ENCODE data around the gene CHMP2A. TPM values are rescaled to one million over a fixed set of nuclear protein-coding genes. Genes with fewer than 3 reads are reported as not detected.
A peak's percentile ranks its signal among the peaks of the same experiment; 100 is the strongest.

CHMP2A gene
- total and polyA plus RNA-seq, 2 donors (not counting 1 experiment from before 2014, with no cell fraction given): 62.5 to 97.5 TPM

DNA sequence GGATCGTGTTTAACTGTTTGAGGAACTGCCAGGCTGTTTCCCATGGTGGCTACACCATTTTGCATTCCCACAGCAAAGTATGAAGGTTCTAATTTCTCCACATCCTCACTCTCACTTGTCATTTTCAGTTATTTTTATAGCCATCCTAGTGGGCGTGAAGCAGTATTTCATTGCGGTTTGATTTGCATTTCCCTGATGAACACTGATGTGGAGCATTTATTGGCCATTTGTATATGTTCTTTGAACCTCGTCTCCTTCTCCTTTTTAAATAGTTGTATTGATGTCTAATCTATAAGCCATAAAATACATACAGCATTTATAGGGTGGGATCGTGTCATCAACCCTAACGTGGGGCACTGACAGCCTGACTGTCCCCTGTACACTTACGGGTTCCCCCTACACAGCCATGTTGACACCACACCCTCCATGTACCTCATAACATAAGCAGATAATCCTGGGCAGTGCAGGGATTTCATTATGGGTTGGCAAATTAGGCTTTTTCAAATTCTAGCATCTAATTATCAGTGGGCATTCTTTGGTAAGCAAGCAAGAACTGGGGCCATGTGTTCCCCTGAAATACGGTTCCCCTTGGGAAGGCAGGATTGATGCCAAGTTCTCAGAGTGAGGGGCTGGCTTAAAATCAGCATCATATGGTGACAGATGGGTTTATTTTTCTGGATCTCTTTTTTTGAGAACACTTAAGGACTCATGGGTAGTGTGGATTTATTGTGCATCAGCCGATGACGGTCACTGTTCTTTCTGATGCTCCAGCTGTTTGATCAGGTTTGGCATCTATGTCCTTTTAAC, 23.7 kb downstream of the CHMP2A start:
- intact Hi-C loops (cut with micrococcal nuclease): no loop called here
- Histone ChIP-seq H3K36me3 (replicated peaks in 1 of 2; ENCODE audit: control extremely low read depth in 1 of 2, control insufficient read depth in 1 of 2, extremely low read depth in 1 of 2, insufficient read depth in 2 of 2, low read length in 1 of 2) (no peaks in the 10 kb centered on the region), H3K9me3 (ENCODE audit: control extremely low read depth in 1 of 3, control insufficient read depth in 2 of 3, insufficient read depth in 1 of 3, low read length in 2 of 3) (no peaks in the 10 kb centered on the region), H3K9ac (ENCODE audit: low read length) (no peak overlapping the region), H3K27ac (ENCODE audit: low read length in 2 of 2) (peak overlapping the region in 1 of 2 donors; percentile 10), H3K4me2 (replicated peaks; ENCODE audit: low read depth, low read length, poor library complexity, severe bottlenecking) (peak overlapping the region; percentile 52), H3K27me3 (replicated peaks in 1 of 4; ENCODE audit: control extremely low read depth in 1 of 4, control insufficient read depth in 3 of 4, insufficient read depth in 4 of 4, low read length in 3 of 4) (no peaks in the 10 kb centered on the region), H4K20me1 (ENCODE audit: control insufficient read depth, insufficient read depth, low read length, poor library complexity, severe bottlenecking) (no peaks in the 10 kb centered on the region), H3K4me3 (ENCODE audit: control extremely low read depth in 1 of 5, extremely low read depth in 1 of 5, insufficient read depth in 1 of 5, low read depth in 2 of 5, low read length in 4 of 5) (no peak overlapping the region), H3K79me2 (ENCODE audit: control insufficient read depth, insufficient read depth, low read length) (no peaks in the 10 kb centered on the region), H2AFZ (ENCODE audit: insufficient read depth, low read depth, low read length, poor library complexity, severe bottlenecking) (peak overlapping the region; percentile 37), H3K4me1 (ENCODE audit: control insufficient read depth in 2 of 2, insufficient read depth in 2 of 2, low read length in 2 of 2) (peaks cover 12 to 14% of the 10 kb centered on the region in 2 donors)
- TF ChIP-seq EZH2 (IDR thresholded peaks at IDR 0.05; ENCODE audit: borderline replicate concordance, insufficient read depth, low read depth, low read length, poor library complexity, severe bottlenecking): no peak
- no peak for TF ChIP-seq CTCF (IDR thresholded peaks at IDR 0.05)
- peaks cover 21% of the 10 kb centered on the region for H3K4me1 Mint-ChIP-seq
- no peaks in the 10 kb centered on the region for H3K27me3 Mint-ChIP-seq
- ATAC-seq (ENCODE audit: low read depth) (peak; percentile 17), DNase-seq (peak; percentile 31)
- no peaks in the 10 kb centered on the region for H3K9me3 Mint-ChIP-seq (ENCODE audit: insufficient read depth)
- H3K4me3 Mint-ChIP-seq: peak overlapping the region; percentile 38
- ChIA-PET POLR2A (no interaction called here), CTCF (no interaction called here)
- no peak overlapping the region for H3K27ac Mint-ChIP-seq
- WGBS (ENCODE audit: insufficient coverage): 100% methylated on average over 1 of the region's 10 CpGs

DNA sequence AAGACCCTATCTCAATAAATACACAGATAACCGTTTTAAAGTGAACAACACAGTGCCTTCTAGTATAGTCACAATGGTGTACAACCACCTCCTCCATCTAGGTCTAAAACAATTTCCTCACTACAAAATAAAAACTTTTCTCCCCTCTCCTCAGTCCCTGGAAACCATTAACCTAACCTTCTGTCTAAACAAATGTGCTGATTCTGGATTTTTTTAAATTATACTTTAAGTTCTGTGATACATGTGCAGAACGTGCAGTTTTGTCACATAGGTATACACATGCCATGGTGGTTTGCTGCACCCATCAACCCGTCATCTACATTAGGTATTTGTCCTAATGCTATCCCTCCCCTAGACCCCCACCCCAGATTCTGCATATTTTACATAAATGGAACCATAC, 25.5 kb downstream of the CHMP2A start:
- ChIA-PET POLR2A (interaction anchor here (0.6 kb wide), 2 partner anchors 31 to 503 kb away, joined by 3 to 5 read pairs; no protein-coding TSS in a partner anchor), CTCF (interaction anchor here (0.7 kb wide), 1 partner anchor 10 kb away, joined by 4 read pairs; the partner anchor contains the start of gene ZBTB45)
- Mint-ChIP-seq H3K27ac (no peak overlapping the region), H3K4me3 (no peak overlapping the region), H3K4me1 (peaks cover 21% of the 10 kb centered on the region), H3K27me3 (no peaks in the 10 kb centered on the region), H3K9me3 (ENCODE audit: insufficient read depth) (no peaks in the 10 kb centered on the region)
- no peaks in the 10 kb centered on the region for H3K79me2 ChIP-seq (ENCODE audit: control insufficient read depth, insufficient read depth, low read length)
- H3K27me3 ChIP-seq (replicated peaks in 1 of 4; ENCODE audit: control extremely low read depth in 1 of 4, control insufficient read depth in 3 of 4, insufficient read depth in 4 of 4, low read length in 3 of 4): no peaks in the 10 kb centered on the region
- no peaks in the 10 kb centered on the region for H3K36me3 ChIP-seq (replicated peaks in 1 of 2; ENCODE audit: control extremely low read depth in 1 of 2, control insufficient read depth in 1 of 2, extremely low read depth in 1 of 2, insufficient read depth in 2 of 2, low read length in 1 of 2)
- no peak overlapping the region for H3K27ac ChIP-seq (ENCODE audit: low read length in 2 of 2)
- ATAC-seq (ENCODE audit: low read depth): no peak
- no peaks in the 10 kb centered on the region for H3K9me3 ChIP-seq (ENCODE audit: control extremely low read depth in 1 of 3, control insufficient read depth in 2 of 3, insufficient read depth in 1 of 3, low read length in 2 of 3)
- H3K4me1 ChIP-seq (ENCODE audit: control insufficient read depth in 2 of 2, insufficient read depth in 2 of 2, low read length in 2 of 2): peaks cover 12 to 14% of the 10 kb centered on the region in 2 donors
- H3K4me2 ChIP-seq (replicated peaks; ENCODE audit: low read depth, low read length, poor library complexity, severe bottlenecking): no peak overlapping the region
- no peaks in the 10 kb centered on the region for H4K20me1 ChIP-seq (ENCODE audit: control insufficient read depth, insufficient read depth, low read length, poor library complexity, severe bottlenecking)
- no peak overlapping the region for H3K4me3 ChIP-seq (ENCODE audit: control extremely low read depth in 1 of 5, extremely low read depth in 1 of 5, insufficient read depth in 1 of 5, low read depth in 2 of 5, low read length in 4 of 5)
- H3K9ac ChIP-seq (ENCODE audit: low read length): no peak overlapping the region
- no peak overlapping the region for H2AFZ ChIP-seq (ENCODE audit: insufficient read depth, low read depth, low read length, poor library complexity, severe bottlenecking)
- intact Hi-C loops (cut with micrococcal nuclease): no loop called here
- no CpG with 5 or more reads among the region's 3 CpGs for WGBS (ENCODE audit: insufficient coverage)
- no peak for DNase-seq
- TF ChIP-seq CTCF (IDR thresholded peaks at IDR 0.05) (no peak), EZH2 (IDR thresholded peaks at IDR 0.05; ENCODE audit: borderline replicate concordance, insufficient read depth, low read depth, low read length, poor library complexity, severe bottlenecking) (no peak)

Measured in B cell (primary cell).